Astrocyte (in vitro differentiated cells and primary cell): ENCODE results near the gene GNL3. TPM values are rescaled to one million over a fixed set of nuclear protein-coding genes. Genes with fewer than 3 reads are reported as not detected.
"Not testable (repeated sequence)": the region's sequence is repeated elsewhere in the genome, so short reads cannot be mapped to it uniquely, and the experiment has no call there.

Experiments
- DNase-seq: peaks from one replicate; pipeline ENCODE4 v3.0.0-alpha.2; 2010; ENCODE audit warnings: low read depth
- FAIRE-seq: peaks from 2 replicates; lab custom pipeline; 2011; peaks lifted over from hg19 to GRCh38; lab: Jason Lieb, UNC
- H2AFZ ChIP-seq: 2 replicates; pipeline ENCODE4 v1.6.0; 2012; ENCODE audit warnings: low read depth, low read length, inconsistent platforms
- H3K27ac ChIP-seq: 2 replicates; pipeline ENCODE4 v1.5.1; 2011; ENCODE audit warnings: low read depth, low read length, inconsistent platforms
- H3K27me3 ChIP-seq: 2 replicates; pipeline ENCODE4 v1.6.0; 2011; ENCODE audit warnings: low read length, inconsistent platforms; ENCODE audit not compliant: insufficient read depth
- H3K36me3 ChIP-seq: 2 replicates; pipeline ENCODE4 v1.5.1; 2011; ENCODE audit warnings: low read length, inconsistent platforms; ENCODE audit not compliant: insufficient read depth
- H3K4me1 ChIP-seq: 2 replicates; pipeline ENCODE4 v1.5.1; 2011; ENCODE audit warnings: low read length, inconsistent platforms; ENCODE audit not compliant: insufficient read depth
- H3K4me2 ChIP-seq: 2 replicates; pipeline ENCODE4 v1.6.0; 2012; ENCODE audit warnings: low read length, inconsistent platforms
- H3K4me3 ChIP-seq: 2 replicates; pipeline ENCODE4 v1.5.1; 2011; ENCODE audit warnings: low read depth, mild to moderate bottlenecking, low read length, inconsistent platforms; ENCODE audit not compliant: insufficient read depth
- H3K79me2 ChIP-seq: 2 replicates; pipeline ENCODE4 v1.6.0; 2012; ENCODE audit warnings: mild to moderate bottlenecking, low read length, inconsistent platforms; ENCODE audit not compliant: insufficient read depth
- H3K9ac ChIP-seq: 2 replicates; pipeline ENCODE4 v1.6.0; 2012; ENCODE audit warnings: mild to moderate bottlenecking, low read length, inconsistent platforms
- H3K9me3 ChIP-seq: 2 replicates; pipeline ENCODE4 v1.5.1; 2012; ENCODE audit warnings: low read depth, mild to moderate bottlenecking, low read length, inconsistent platforms; ENCODE audit not compliant: insufficient read depth
- H4K20me1 ChIP-seq: 2 replicates; pipeline ENCODE4 v1.6.0; 2012; ENCODE audit warnings: low read length, inconsistent platforms; ENCODE audit not compliant: insufficient read depth
- H3K27ac Mint-ChIP-seq: one replicate; pipeline ENCODE4 v1.8.0; 2021; ENCODE audit warnings: mild to moderate bottlenecking, mixed read lengths; ENCODE audit not compliant: unreplicated experiment
- H3K27me3 Mint-ChIP-seq: one replicate; pipeline ENCODE4 v1.8.0; 2021; ENCODE audit warnings: low read depth, mixed read lengths; ENCODE audit not compliant: unreplicated experiment
- H3K36me3 Mint-ChIP-seq: one replicate; pipeline ENCODE4 v1.8.0; 2021; ENCODE audit warnings: low read depth, mixed read lengths; ENCODE audit not compliant: unreplicated experiment
- H3K4me1 Mint-ChIP-seq: one replicate; pipeline ENCODE4 v1.8.0; 2021; ENCODE audit warnings: low read depth, mixed read lengths; ENCODE audit not compliant: unreplicated experiment
- H3K4me3 Mint-ChIP-seq: one replicate; pipeline ENCODE4 v1.8.0; 2021; ENCODE audit warnings: mild to moderate bottlenecking, moderate library complexity, mixed read lengths; ENCODE audit not compliant: unreplicated experiment
- H3K9me3 Mint-ChIP-seq: one replicate; pipeline ENCODE4 v1.8.0; 2021; ENCODE audit warnings: mild to moderate bottlenecking, mixed read lengths; ENCODE audit not compliant: unreplicated experiment
- CTCF ChIP-seq: IDR thresholded peaks from 2 replicates; pipeline ENCODE4 v1.5.1; 2011; ENCODE audit warnings: low read depth, mild to moderate bottlenecking, inconsistent platforms, low read length, moderate library complexity; ENCODE audit not compliant: insufficient read depth
- EZH2 ChIP-seq: IDR thresholded peaks from 2 replicates; pipeline ENCODE4 v1.6.1; 2012; ENCODE audit warnings: mild to moderate bottlenecking, low read length, inconsistent platforms; ENCODE audit not compliant: insufficient read depth
- total RNA-seq: library from RNA; stranded (reverse); gene quantifications from 2 replicates; pipeline ENCODE4 v1.2.1, GENCODE V29; 2021

The GNL3 gene
- total RNA-seq, 1 donor from 2014 or later: 93.7 TPM

- not testable (repeated sequence) for DNase-seq, H3K9ac ChIP-seq, H3K9me3 ChIP-seq, FAIRE-seq, H3K9me3 Mint-ChIP-seq, H3K4me3 Mint-ChIP-seq, H3K27me3 Mint-ChIP-seq, H3K27ac ChIP-seq, H2AFZ ChIP-seq, H3K4me2 ChIP-seq, H3K4me3 ChIP-seq, H3K27me3 ChIP-seq, H3K27ac Mint-ChIP-seq
- peaks cover 45% of the 10 kb centered on the region for H3K36me3 ChIP-seq
- H4K20me1 ChIP-seq: peaks cover 17% of the 10 kb centered on the region
- H3K36me3 Mint-ChIP-seq: peaks cover 12% of the 10 kb centered on the region
- H3K4me1 Mint-ChIP-seq: peaks cover 18% of the 10 kb centered on the region
- peaks cover 51% of the 10 kb centered on the region for H3K79me2 ChIP-seq
- peaks cover 15% of the 10 kb centered on the region for H3K4me1 ChIP-seq
Observed at GRCh38 chr3:52676201-52676600, 9.6 kb upstream of the GNL3 start.

GRCh38 chr3:52678265-52679198 is 7.3 kb upstream of the GNL3 start:
- H3K4me1 Mint-ChIP-seq: peaks cover 22% of the 10 kb centered on the region
- H3K4me3 Mint-ChIP-seq: peak overlapping the region; percentile 52
- Histone ChIP-seq H3K9me3 (no peaks in the 10 kb centered on the region), H4K20me1 (peaks cover 32% of the 10 kb centered on the region), H3K4me2 (no peak overlapping the region), H3K79me2 (peaks cover 74% of the 10 kb centered on the region), H3K4me1 (peaks cover 17% of the 10 kb centered on the region), H3K9ac (no peak overlapping the region), H3K36me3 (peaks cover 46% of the 10 kb centered on the region), H3K4me3 (no peak overlapping the region), H2AFZ (no peak overlapping the region), H3K27ac (no peak overlapping the region), H3K27me3 (no peaks in the 10 kb centered on the region)
- no peak for DNase-seq
- H3K27ac Mint-ChIP-seq: no peak overlapping the region
- H3K27me3 Mint-ChIP-seq: no peaks in the 10 kb centered on the region
- no peak for TF ChIP-seq CTCF
- no peak for TF ChIP-seq EZH2
- no peak for FAIRE-seq
- H3K9me3 Mint-ChIP-seq: no peaks in the 10 kb centered on the region
- H3K36me3 Mint-ChIP-seq: peaks cover 8% of the 10 kb centered on the region

- DNase-seq (no peak), FAIRE-seq (no peak)
- H3K79me2 ChIP-seq: peaks cover 81% of the 10 kb centered on the region
- H3K27me3 Mint-ChIP-seq: no peaks in the 10 kb centered on the region
- no peaks in the 10 kb centered on the region for H3K9me3 Mint-ChIP-seq
- no peak overlapping the region for H3K4me3 Mint-ChIP-seq
- peaks cover 36% of the 10 kb centered on the region for H4K20me1 ChIP-seq
- H3K36me3 Mint-ChIP-seq: peaks cover 8% of the 10 kb centered on the region
- H3K4me3 ChIP-seq: no peak overlapping the region
- no peaks in the 10 kb centered on the region for H3K27me3 ChIP-seq
- no peak for TF ChIP-seq CTCF
- no peak for TF ChIP-seq EZH2
- H3K4me2 ChIP-seq: no peak overlapping the region
- peaks cover 26% of the 10 kb centered on the region for H3K4me1 Mint-ChIP-seq
- peaks cover 20% of the 10 kb centered on the region for H3K4me1 ChIP-seq
- H3K27ac Mint-ChIP-seq: no peak overlapping the region
- peaks cover 46% of the 10 kb centered on the region for H3K36me3 ChIP-seq
- no peak overlapping the region for H2AFZ ChIP-seq
- H3K27ac ChIP-seq: no peak overlapping the region
- no peaks in the 10 kb centered on the region for H3K9me3 ChIP-seq
- H3K9ac ChIP-seq: no peak overlapping the region
Observed at GRCh38 chr3:52679199-52679538, 6.7 kb upstream of the GNL3 start.
